GM23338 (cell line): ENCODE results near the gene YJEFN3.

ENCODE experiments used
- CTCF ChIP-seq, 2 experiments: fragments of 200-600 bp in 1 of 2; sonication (generic) in 1 of 2; conservative IDR thresholded peaks; 2 replicates each; pipeline versions ENCODE4 v1.5.1 to v1.6.1; 2016 to 2017; ENCODE audit warnings: antibody characterized with exemption in 2 of 2, low read depth in 2 of 2, mild to moderate bottlenecking in 2 of 2, moderate library complexity in 1 of 2
- JUNB ChIP-seq: IDR thresholded peaks from one replicate; pipeline ENCODE4 v1.6.1; 2016; ENCODE audit warnings: antibody characterized with exemption; ENCODE audit not compliant: unreplicated experiment
- POLR2AphosphoS5 ChIP-seq: IDR thresholded peaks from 2 replicates; pipeline ENCODE4 v1.6.1; 2016; ENCODE audit warnings: antibody characterized with exemption, low read depth

DNA sequence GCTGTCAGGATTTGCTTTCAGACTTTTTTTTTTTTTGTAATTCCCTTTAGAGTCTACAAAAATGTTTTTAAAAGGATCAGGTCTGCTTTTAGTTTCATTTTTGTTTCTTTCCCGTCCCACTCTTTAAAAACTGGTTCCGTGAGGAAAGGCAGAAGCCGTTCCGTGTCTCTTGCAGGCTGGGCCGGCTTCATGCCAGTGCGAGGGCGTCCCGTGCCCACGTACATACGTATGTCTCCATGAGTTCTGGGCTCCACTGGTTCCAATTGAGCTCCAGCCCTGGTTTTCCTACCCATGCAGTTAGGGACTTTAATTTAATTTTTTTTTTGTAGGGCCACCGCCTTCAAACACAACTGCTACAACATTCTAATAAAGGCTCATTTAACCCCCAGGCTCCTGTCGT is 22.1 kb upstream of the YJEFN3 start:
- no peak for TF ChIP-seq CTCF (conservative IDR thresholded peaks at IDR 0.05; ENCODE audit: low read depth in 2 of 2)
- no peak for TF ChIP-seq JUNB
- no peak for TF ChIP-seq POLR2AphosphoS5
